MM.1S (cell line): ENCODE data around the gene GALNS.

Experiments used
- DNase-seq: peaks from one replicate; pipeline ENCODE4 v3.0.0-alpha.2; 2015
- H2AFZ ChIP-seq: fragments of 300-600 bp; sonication (generic); 2 replicates; pipeline ENCODE4 v1.6.0; 2016; ENCODE audit warnings: antibody characterized with exemption, low read length
- H3F3A ChIP-seq: fragments of 300-600 bp; sonication (generic); 2 replicates; pipeline ENCODE4 v1.6.1; 2016; ENCODE audit warnings: mild to moderate bottlenecking, antibody characterized with exemption, low read length, moderate library complexity, mixed read lengths; ENCODE audit not compliant: insufficient read depth
- H3K27ac ChIP-seq: fragments of 300-600 bp; sonication (generic); 2 replicates; pipeline ENCODE4 v1.5.1; 2016; ENCODE audit warnings: mild to moderate bottlenecking, low read length
- H3K27me3 ChIP-seq: fragments of 300-600 bp; sonication (generic); replicated peaks from 2 replicates; pipeline ENCODE4 v1.6.0; 2016; ENCODE audit warnings: low read length; ENCODE audit not compliant: insufficient read depth
- H3K36me3 ChIP-seq: fragments of 300-600 bp; sonication (generic); replicated peaks from 2 replicates; pipeline ENCODE4 v1.6.1; 2016; ENCODE audit warnings: mild to moderate bottlenecking, low read length, mixed read lengths; ENCODE audit not compliant: insufficient read depth
- H3K4me1 ChIP-seq: fragments of 300-600 bp; sonication (generic); 2 replicates; pipeline ENCODE4 v1.6.1; 2016; ENCODE audit warnings: low read length, mixed read lengths
- H3K4me2 ChIP-seq: fragments of 300-600 bp; sonication (generic); 2 replicates; pipeline ENCODE4 v1.6.0; 2016; ENCODE audit warnings: low read depth, low read length
- H3K4me3 ChIP-seq: fragments of 300-600 bp; sonication (generic); 2 replicates; pipeline ENCODE4 v1.5.1; 2016; ENCODE audit warnings: low read length, mixed read lengths
- H3K79me2 ChIP-seq: fragments of 300-600 bp; sonication (generic); 2 replicates; pipeline ENCODE4 v1.6.1; 2016; ENCODE audit warnings: mixed run types, low read length, mixed read lengths
- H3K9ac ChIP-seq: fragments of 300-600 bp; sonication (generic); 2 replicates; pipeline ENCODE4 v1.6.1; 2016; ENCODE audit warnings: low read length, mixed read lengths
- H3K9me2 ChIP-seq: fragments of 300-600 bp; sonication (generic); replicated peaks from 2 replicates; pipeline ENCODE4 v1.6.1; 2016; ENCODE audit warnings: mild to moderate bottlenecking, low read length, mixed read lengths; ENCODE audit not compliant: insufficient read depth
- H3K9me3 ChIP-seq: fragments of 300-600 bp; sonication (generic); replicated peaks from 2 replicates; pipeline ENCODE4 v1.6.1; 2016; ENCODE audit warnings: mild to moderate bottlenecking, low read length, mixed read lengths; ENCODE audit not compliant: insufficient read depth
- H4K20me1 ChIP-seq: fragments of 300-600 bp; sonication (generic); 2 replicates; pipeline ENCODE4 v1.6.1; 2016; ENCODE audit warnings: mild to moderate bottlenecking, low read length, moderate library complexity, mixed read lengths; ENCODE audit not compliant: insufficient read depth
- EZH2 ChIP-seq: fragments of 300-600 bp; sonication (generic); optimal IDR thresholded peaks from 2 replicates; pipeline ENCODE3; 2017; ENCODE audit warnings: low read depth, mild to moderate bottlenecking, antibody characterized with exemption, low read length, mixed read lengths
- EZH2phosphoT487 ChIP-seq: fragments of 300-600 bp; sonication (generic); IDR thresholded peaks from 2 replicates; pipeline ENCODE4 v1.6.1; 2018; ENCODE audit warnings: antibody characterized with exemption, low read length
- TF ChIP-seq, protein P1 (sequence below): fragments of 300-600 bp; sonication (generic); IDR thresholded peaks from 2 replicates; pipeline ENCODE4 v1.5.1; 2016; ENCODE audit warnings: antibody characterized with exemption, low read length, mixed read lengths

The GALNS gene

DNA sequence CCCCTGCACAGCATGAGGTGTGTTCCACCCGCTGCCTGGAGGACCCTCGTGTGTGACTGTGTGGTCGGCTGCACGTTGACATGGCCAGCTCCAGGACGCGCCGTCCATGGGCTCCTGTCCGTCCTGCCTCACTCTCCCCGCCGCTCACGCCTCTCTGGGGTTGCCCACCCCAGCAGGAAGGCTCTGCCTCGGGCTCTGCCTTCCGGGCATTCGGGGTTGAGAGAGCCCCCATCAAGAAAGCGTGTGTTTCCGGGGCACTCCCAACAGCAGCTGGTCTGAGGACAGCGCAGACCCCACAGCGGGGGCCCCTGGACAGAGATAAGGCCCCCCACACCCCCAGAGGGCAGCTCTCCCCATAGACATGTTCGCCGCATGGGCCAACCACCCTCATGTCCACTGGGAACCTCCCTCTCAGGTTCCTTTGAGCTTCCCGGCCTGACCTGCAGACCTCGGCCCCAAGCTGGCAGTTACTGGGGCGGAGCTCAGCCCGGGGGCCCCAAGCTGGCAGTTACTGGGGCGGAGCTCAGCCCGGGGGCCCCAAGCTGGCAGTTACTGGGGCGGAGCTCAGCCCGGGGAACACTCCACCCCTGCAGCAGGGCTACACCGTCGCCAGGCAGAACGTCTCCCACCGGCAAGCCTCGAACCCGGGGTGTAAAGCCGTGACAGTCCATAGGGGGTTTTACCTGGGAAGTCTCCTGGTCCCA lies 63.3 kb downstream of the GALNS start:
- H4K20me1 ChIP-seq, result no peaks in the 10 kb centered on the region
- no peaks in the 10 kb centered on the region for H3F3A ChIP-seq
- H3K4me1 ChIP-seq, result peaks cover 3% of the 10 kb centered on the region; the same call in 1 of the 2 replicates
- TF ChIP-seq, protein P1, sequence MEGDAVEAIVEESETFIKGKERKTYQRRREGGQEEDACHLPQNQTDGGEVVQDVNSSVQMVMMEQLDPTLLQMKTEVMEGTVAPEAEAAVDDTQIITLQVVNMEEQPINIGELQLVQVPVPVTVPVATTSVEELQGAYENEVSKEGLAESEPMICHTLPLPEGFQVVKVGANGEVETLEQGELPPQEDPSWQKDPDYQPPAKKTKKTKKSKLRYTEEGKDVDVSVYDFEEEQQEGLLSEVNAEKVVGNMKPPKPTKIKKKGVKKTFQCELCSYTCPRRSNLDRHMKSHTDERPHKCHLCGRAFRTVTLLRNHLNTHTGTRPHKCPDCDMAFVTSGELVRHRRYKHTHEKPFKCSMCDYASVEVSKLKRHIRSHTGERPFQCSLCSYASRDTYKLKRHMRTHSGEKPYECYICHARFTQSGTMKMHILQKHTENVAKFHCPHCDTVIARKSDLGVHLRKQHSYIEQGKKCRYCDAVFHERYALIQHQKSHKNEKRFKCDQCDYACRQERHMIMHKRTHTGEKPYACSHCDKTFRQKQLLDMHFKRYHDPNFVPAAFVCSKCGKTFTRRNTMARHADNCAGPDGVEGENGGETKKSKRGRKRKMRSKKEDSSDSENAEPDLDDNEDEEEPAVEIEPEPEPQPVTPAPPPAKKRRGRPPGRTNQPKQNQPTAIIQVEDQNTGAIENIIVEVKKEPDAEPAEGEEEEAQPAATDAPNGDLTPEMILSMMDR, result no peak
- TF ChIP-seq EZH2phosphoT487 (no peak), EZH2 (no peak)
- H3K4me2 ChIP-seq, result no peak overlapping the region
- no peaks in the 10 kb centered on the region for H3K36me3 ChIP-seq
- H3K9ac ChIP-seq, result no peak overlapping the region
- H3K27me3 ChIP-seq, result no peaks in the 10 kb centered on the region
- H2AFZ ChIP-seq, result no peak overlapping the region
- no peak for DNase-seq
- no peaks in the 10 kb centered on the region for H3K79me2 ChIP-seq
- no peaks in the 10 kb centered on the region for H3K9me2 ChIP-seq
- H3K4me3 ChIP-seq, result no peak overlapping the region
- no peak overlapping the region for H3K27ac ChIP-seq
- no peaks in the 10 kb centered on the region for H3K9me3 ChIP-seq

DNA sequence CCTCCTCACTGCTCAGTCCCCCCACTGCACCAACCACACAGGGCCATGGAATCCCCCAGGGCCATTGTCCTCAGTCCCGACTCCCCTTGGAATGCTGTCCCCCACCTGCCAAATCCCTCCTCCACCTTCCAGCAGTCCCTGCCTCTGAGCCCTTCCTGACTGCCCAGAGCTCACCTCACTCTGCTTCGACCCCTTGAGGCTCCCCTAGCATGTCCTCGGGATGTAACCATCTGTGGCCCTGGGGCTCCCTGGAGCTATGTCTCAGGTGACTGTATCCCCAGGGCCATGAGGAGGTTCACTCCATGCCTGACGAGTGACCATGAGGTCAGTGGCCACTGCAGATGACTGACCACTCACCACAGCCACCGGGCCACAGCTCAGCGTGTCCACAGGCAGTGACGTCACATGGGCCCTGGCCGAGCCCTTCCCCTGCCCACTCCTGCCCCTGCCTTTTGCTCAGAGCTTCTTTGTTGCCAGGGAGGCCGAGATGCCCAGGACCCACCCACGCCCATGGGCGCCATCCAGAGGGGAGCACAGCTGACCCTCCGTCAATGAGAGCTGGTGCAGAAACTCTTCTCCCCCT lies 64.0 kb downstream of the GALNS start:
- no peaks in the 10 kb centered on the region for H3K9me3 ChIP-seq
- DNase-seq, result no peak
- H3K9me2 ChIP-seq, result no peaks in the 10 kb centered on the region
- H3K36me3 ChIP-seq, result no peaks in the 10 kb centered on the region
- H3K9ac ChIP-seq, result no peak overlapping the region
- H3K79me2 ChIP-seq, result no peaks in the 10 kb centered on the region
- no peaks in the 10 kb centered on the region for H3F3A ChIP-seq
- H3K4me1 ChIP-seq, result peaks cover 3% of the 10 kb centered on the region; the same call in 1 of the 2 replicates
- H4K20me1 ChIP-seq, result no peaks in the 10 kb centered on the region
- no peaks in the 10 kb centered on the region for H3K27me3 ChIP-seq
- H3K4me3 ChIP-seq, result no peak overlapping the region
- H2AFZ ChIP-seq, result no peak overlapping the region
- H3K27ac ChIP-seq, result no peak overlapping the region
- TF ChIP-seq EZH2 (no peak), EZH2phosphoT487 (no peak)
- TF ChIP-seq, protein P1, result no peak
- H3K4me2 ChIP-seq, result no peak overlapping the region

DNA sequence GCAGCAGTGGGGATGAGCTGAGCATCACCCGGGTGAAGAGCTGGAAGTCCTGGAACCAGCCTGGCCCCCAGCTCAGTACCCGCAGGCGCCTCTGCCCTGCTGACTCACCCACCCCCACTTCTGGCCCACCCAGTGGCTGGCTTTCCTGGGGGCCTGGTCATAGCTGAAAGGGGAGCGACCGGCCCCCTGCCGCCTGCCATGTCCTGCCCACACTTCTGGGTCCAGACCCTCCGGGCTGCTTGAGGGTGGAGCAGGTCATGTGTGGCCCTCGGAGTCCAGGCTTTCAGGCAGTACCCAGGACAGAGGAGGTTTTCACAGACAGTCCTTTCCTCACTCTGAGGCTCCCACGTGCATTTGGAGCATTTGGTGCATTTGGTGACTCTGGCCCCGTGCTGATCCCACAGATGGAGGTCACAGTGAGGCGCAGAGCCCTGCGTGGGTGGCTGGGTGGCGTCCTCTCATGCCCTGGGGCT lies 64.6 kb downstream of the GALNS start:
- Histone ChIP-seq H3K4me3 (no peak overlapping the region), H3K79me2 (no peaks in the 10 kb centered on the region), H3K9ac (no peak overlapping the region), H4K20me1 (no peaks in the 10 kb centered on the region), H3K9me2 (no peaks in the 10 kb centered on the region), H3K27ac (no peak overlapping the region), H3K27me3 (no peaks in the 10 kb centered on the region), H3K4me2 (no peak overlapping the region), H3K9me3 (no peaks in the 10 kb centered on the region), H2AFZ (no peak overlapping the region), H3K36me3 (no peaks in the 10 kb centered on the region), H3K4me1 (peaks cover 3% of the 10 kb centered on the region; the same call in 1 of the 2 replicates), H3F3A (no peaks in the 10 kb centered on the region)
- TF ChIP-seq EZH2 (no peak), EZH2phosphoT487 (no peak)
- TF ChIP-seq, protein P1, result no peak
- no peak for DNase-seq
